ENCODE data around the gene RB1. TPM values are rescaled to one million over a fixed set of nuclear protein-coding genes. Genes with fewer than 3 reads are reported as not detected.

Gene RB1
- total RNA-seq (70.4 and 74.8 TPM in 2 replicates), polyA plus RNA-seq (24.0 and 27.0 TPM in 2 replicates), polyA minus RNA-seq (21.3 and 31.0 TPM in 2 replicates)
- total RNA-seq (2013), result 71.8 TPM

- WGBS (ENCODE audit: insufficient coverage), result under 1% methylated on average over 96 of the region's 96 CpGs
- H3K4me1 ChIP-seq (ENCODE audit: control insufficient read depth in 2 of 2, insufficient read depth in 2 of 2, low read length in 2 of 2), result peaks cover 22 to 26% of the 10 kb centered on the region in 2 donors
- TF ChIP-seq EZH2 (IDR thresholded peaks at IDR 0.05; ENCODE audit: borderline replicate concordance, insufficient read depth, low read depth, low read length, poor library complexity, severe bottlenecking) (no peak), CTCF (IDR thresholded peaks at IDR 0.05) (no peak)
- Mint-ChIP-seq H3K27ac (peak within 1 kb of the TSS; percentile 100), H3K9me3 (ENCODE audit: insufficient read depth) (peaks cover 2% of the 10 kb centered on the region), H3K27me3 (no peaks in the 10 kb centered on the region), H3K4me1 (peaks cover 34% of the 10 kb centered on the region), H3K4me3 (peak within 1 kb of the TSS; percentile 99)
- DNase-seq (peak; percentile 97), ATAC-seq (ENCODE audit: low read depth) (peak; percentile 69)
- H2AFZ ChIP-seq (ENCODE audit: insufficient read depth, low read depth, low read length, poor library complexity, severe bottlenecking), result peak within 1 kb of the TSS; percentile 91
- intact Hi-C loops (cut with micrococcal nuclease), result loop anchor here (1.0 to 2.0 kb wide), 9 partner anchors 15 to 673 kb away; partner anchors contain the start of gene ITM2B
- H3K9me3 ChIP-seq (ENCODE audit: control extremely low read depth in 1 of 3, control insufficient read depth in 2 of 3, insufficient read depth in 1 of 3, low read length in 2 of 3), result peaks cover 0 to 15% (median 8%) of the 10 kb centered on the region in 3 donors
- H3K4me2 ChIP-seq (replicated peaks; ENCODE audit: low read depth, low read length, poor library complexity, severe bottlenecking), result peak within 1 kb of the TSS; percentile 92
- peak within 1 kb of the TSS; percentile 70 to 98 (median 89) for H3K4me3 ChIP-seq (ENCODE audit: control extremely low read depth in 1 of 5, extremely low read depth in 1 of 5, insufficient read depth in 1 of 5, low read depth in 2 of 5, low read length in 4 of 5)
- peaks cover 39% of the 10 kb centered on the region for H3K79me2 ChIP-seq (ENCODE audit: control insufficient read depth, insufficient read depth, low read length)
- no peaks in the 10 kb centered on the region for H3K27me3 ChIP-seq (replicated peaks in 1 of 4; ENCODE audit: control extremely low read depth in 1 of 4, control insufficient read depth in 3 of 4, insufficient read depth in 4 of 4, low read length in 3 of 4)
- ChIA-PET CTCF (interaction anchor here (1.1 to 1.7 kb wide), 6 partner anchors 17 to 176 kb away, joined by 3 to 8 read pairs (median 5); no protein-coding TSS in a partner anchor), POLR2A (interaction anchor here (0.8 to 1.7 kb wide), 9 partner anchors 16 to 229 kb away, joined by 3 to 11 read pairs (median 5); partner anchors contain the start of genes ITM2B, MED4 and RCBTB2)
- peak within 1 kb of the TSS; percentile 99 to 100 for H3K27ac ChIP-seq (ENCODE audit: low read length in 2 of 2)
- no peaks in the 10 kb centered on the region for H4K20me1 ChIP-seq (ENCODE audit: control insufficient read depth, insufficient read depth, low read length, poor library complexity, severe bottlenecking)
- peak within 1 kb of the TSS; percentile 99 for H3K9ac ChIP-seq (ENCODE audit: low read length)
- H3K36me3 ChIP-seq (replicated peaks in 1 of 2; ENCODE audit: control extremely low read depth in 1 of 2, control insufficient read depth in 1 of 2, extremely low read depth in 1 of 2, insufficient read depth in 2 of 2, low read length in 1 of 2), result peaks cover 2 to 27% of the 10 kb centered on the region in 2 experiments
These were observed at the start of gene RB1 for GRCh38 chr13:48303359-48304142. Gene RB1 (plus strand): TSS chr13:48303751. CDS start chr13:48303913, 162 bp downstream.

Data from B cell (primary cell).